GM12872 (cell line): ENCODE measurements around the gene RREB1.

Experiments
- TF ChIP-seq, protein P1 (sequence below): IDR thresholded peaks from 3 replicates; pipeline ENCODE4 v1.5.1; 2011; ENCODE audit warnings: low read depth, mild to moderate bottlenecking, low read length, moderate library complexity; ENCODE audit not compliant: insufficient read depth

RREB1 gene

DNA sequence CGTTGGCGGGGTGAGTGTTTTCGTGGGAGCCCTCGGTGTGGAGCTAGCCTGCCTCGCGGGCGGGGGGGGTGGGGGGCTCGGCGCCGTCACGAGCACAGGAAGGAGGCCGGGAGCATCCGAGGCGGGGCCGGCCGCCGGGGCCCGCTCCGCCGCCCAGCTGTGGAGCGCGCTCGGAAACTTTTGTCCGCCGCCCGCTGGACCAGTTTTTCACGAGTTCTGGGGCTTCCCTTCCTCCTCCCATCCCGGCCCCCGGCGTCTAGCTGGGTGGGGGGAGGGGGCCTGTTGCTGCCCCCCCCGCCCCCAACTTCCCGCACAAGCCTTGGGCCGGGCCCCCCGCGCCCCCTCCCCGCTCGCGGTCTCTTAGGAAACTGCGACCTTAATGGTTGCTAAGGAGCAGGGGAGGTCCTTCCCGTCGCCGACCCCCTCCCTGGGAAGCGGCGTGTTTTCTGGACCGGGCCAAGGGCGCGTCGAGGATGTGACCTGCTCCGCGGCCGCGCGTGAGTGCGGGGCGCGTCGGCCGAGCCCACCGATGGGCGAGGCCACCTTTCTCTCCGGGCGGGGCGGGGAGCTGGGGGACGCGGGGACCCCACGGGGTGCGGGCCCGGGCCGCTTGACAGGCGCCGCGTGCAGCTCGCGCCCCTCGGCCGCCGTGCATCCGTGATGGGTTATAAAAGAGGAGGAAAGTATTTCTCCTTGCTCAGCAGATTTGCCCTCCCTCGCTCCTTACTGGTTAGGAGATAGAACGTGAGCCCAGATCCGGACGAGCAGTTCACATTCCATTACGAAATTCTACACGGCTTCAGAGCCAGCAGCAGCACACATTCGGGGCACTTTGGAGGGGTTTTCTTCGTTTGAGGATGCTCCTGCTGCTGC, 1.4 kb downstream of the RREB1 start:
- TF ChIP-seq, protein P1, sequence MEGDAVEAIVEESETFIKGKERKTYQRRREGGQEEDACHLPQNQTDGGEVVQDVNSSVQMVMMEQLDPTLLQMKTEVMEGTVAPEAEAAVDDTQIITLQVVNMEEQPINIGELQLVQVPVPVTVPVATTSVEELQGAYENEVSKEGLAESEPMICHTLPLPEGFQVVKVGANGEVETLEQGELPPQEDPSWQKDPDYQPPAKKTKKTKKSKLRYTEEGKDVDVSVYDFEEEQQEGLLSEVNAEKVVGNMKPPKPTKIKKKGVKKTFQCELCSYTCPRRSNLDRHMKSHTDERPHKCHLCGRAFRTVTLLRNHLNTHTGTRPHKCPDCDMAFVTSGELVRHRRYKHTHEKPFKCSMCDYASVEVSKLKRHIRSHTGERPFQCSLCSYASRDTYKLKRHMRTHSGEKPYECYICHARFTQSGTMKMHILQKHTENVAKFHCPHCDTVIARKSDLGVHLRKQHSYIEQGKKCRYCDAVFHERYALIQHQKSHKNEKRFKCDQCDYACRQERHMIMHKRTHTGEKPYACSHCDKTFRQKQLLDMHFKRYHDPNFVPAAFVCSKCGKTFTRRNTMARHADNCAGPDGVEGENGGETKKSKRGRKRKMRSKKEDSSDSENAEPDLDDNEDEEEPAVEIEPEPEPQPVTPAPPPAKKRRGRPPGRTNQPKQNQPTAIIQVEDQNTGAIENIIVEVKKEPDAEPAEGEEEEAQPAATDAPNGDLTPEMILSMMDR, result no peak

DNA sequence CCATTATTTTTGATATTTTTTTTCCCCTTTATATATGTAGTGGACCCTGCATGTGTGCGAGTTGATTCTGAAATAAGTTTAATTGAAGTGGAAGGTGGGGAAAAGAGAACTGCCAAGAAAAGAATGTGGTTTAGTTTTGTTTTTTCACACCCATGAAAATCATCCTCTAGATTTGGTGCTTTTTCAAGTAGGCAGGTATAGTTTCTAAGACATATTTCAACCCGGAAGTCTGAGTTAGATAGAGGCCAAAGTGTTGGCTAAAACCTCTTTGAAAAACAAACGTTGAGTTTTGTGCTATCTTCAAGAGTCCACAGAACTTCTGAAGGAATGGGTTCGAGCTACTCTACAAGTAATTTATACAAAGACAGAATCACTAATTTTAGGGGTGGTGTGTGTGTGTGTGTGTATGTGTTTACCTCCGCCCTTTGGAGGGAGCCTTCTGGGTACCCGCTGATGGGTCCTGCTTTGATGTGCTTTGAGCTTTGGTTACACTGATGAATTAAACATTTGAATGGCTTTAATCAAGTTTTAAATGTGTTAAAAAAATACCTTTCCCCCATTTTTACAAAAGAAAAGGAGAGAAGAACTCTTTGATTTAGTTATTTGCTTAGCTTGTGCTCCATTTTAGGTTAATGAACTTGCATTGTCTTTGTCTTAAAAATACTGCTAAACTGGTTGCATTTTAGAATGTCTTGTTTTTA, 2.5 kb downstream of the RREB1 start:
- TF ChIP-seq, protein P1, result no peak

DNA sequence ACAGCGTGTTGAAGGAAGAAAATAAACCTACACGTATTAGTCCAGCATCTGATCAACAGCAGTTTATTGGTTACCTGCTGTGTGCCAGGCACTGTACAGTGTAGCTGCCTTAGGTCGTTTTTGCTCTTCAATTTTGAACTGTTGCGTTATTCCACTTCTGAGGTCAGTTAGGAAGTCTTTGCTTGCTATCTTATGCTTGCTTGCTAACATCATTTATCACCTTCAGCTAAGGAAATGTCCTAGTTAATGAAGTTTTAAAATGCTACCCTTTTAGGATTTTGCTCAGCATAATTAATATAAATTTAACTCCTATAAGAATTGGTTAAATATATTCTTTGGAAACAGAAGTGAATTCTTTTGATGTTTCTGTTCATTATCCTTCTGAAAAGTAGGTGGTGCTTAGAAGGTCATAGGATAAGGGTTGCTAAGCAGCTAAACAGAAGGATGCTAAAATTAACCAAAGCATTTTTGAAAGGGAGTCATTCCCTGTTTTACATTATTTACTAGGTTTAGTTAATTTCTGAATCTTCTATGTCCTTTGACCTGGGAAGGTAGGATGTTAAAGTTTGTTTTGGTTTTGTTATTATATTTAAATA, 3.4 kb downstream of the RREB1 start:
- TF ChIP-seq, protein P1, result no peak

DNA sequence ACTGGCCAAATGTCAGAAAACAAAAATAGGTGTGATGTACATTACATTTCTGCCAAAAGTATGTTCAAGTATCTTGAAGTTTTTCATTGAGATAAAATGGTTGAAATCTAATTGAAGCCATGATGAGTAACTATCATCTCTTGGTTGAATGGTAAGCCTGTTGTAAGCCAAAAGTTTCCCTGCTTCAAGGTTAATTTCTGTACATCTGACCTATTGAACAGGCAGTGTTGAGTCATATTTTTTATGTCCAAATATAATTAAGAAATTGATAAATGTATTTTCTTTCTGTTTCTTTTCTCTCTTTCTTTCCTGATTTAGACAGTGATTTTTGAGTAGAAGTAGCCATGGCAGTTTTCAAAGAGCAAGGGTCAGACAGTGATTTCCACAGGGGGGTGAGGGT, 4.4 kb downstream of the RREB1 start:
- TF ChIP-seq, protein P1, result no peak

DNA sequence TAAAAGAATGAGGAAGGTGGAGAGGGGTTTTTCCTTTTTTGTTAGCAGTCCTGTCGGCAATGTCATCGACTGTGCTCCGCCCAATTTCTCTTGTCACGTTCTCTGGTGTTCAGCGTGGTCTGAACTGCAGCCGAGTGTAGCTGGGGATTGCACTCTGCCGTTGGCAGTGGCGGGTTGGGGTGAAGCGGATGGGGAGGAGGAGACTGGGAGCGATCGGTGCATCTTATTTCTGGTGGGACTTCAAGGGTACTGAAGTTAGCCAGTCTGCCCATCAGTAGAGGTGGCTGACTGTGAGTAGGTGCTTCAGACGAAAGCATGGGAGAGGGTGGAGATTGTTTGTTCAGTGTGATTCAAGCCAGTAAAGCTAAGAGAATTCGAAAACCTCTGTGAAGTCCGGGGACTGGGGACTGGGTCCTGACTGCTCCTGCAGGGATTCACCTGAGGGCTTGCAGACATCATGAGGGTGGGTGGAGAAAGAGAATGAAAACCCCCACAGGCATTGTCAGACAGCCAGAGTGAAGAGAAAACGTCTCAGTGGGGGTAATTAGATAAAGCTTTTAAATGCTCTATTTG, 5.1 kb downstream of the RREB1 start:
- TF ChIP-seq, protein P1, result no peak

DNA sequence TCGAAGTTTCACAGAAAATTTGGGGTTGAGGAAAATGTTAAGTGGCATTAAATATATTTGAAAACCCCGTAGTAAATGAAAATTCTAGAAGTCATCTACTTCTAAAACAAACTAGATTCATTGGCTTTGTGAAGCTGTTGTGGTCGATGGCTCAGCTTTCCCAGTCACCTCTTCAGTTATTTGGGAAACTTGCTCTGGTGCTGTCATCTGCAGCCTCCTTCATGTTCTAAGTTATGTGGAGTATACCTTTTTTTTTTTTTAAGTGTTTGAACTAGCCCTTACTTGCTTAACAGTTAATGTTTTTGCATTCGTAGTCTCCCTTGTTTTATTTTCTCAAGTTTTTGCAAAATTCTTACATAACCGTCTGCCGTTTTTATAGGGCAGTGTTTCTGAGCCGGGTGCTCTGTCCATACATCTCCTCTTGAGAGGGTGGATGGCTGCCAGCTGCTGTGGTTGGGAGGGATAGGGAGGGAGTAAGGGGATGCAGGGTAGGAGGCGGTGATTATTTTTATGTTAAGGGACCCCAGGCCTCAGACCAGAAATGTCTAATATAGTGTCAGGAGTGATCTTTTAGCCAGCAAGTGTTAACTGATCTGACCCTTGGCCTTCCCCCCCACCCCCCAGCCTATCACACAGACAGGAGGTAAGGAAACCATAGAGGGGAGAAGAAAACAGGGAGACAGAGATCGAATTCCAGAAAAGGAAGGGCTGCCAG, 7.1 kb downstream of the RREB1 start:
- TF ChIP-seq, protein P1, result no peak
